Esophagus squamous epithelium (tissue), 5 donors: ENCODE measurements around the gene C19orf81. TPM values are rescaled to one million over a fixed set of nuclear protein-coding genes. Genes with fewer than 3 reads are reported as not detected.

Source experiments
- DNase-seq: peaks from one replicate; lab custom pipeline; 2025; lab: John Stamatoyannopoulos, UW
- H3K27ac ChIP-seq, 4 donors: fragments of 200-600 bp; sonication (generic); one replicate each; pipeline ENCODE4 v1.5.1; 2016 to 2019; ENCODE audit warnings: mild to moderate bottlenecking in 1 of 4
- H3K27me3 ChIP-seq, 4 donors: fragments of 200-600 bp; sonication (generic); 1 replicate in 3 of 4; 2 replicates in 1 of 4; pipeline versions ENCODE4 v1.5.1 to v1.6.0; 2017 to 2021; ENCODE audit warnings: antibody characterized with exemption in 1 of 4
- H3K36me3 ChIP-seq, 3 donors: fragments of 200-600 bp; sonication (generic); one replicate each; pipeline ENCODE4 v1.5.1; 2016 to 2019
- H3K4me1 ChIP-seq, 3 donors: fragments of 200-600 bp; sonication (generic); one replicate each; pipeline ENCODE4 v1.5.1; 2017 to 2019
- H3K4me3 ChIP-seq, 4 donors: fragments of 200-600 bp; sonication (generic); 1 replicate in 3 of 4; 2 replicates in 1 of 4; pipeline ENCODE4 v1.5.1; 2016 to 2019; ENCODE audit warnings: mild to moderate bottlenecking in 2 of 4, moderate library complexity in 1 of 4
- H3K9me3 ChIP-seq, 3 donors: fragments of 200-600 bp; sonication (generic); one replicate each; pipeline ENCODE4 v1.5.1; 2016 to 2019
- POLR2A ChIP-seq, 4 donors: fragments of 450-650 bp; IDR thresholded peaks; one replicate each; pipeline ENCODE4 v1.6.1; 2017; ENCODE audit warnings: antibody characterized with exemption in 4 of 4, mild to moderate bottlenecking in 4 of 4, moderate library complexity in 3 of 4
- WGBS, 2 donors: methylation state at CpG; one replicate each; pipeline ENCODE4 v1.1.5; 2018; 5-methylcytosine and 5-hydroxymethylcytosine counted together
- intact Hi-C: fragments of 100-400 bp; cut with DNase I; formaldehyde crosslinking; loops from one replicate; pipeline ENCODE4 v1.15.0; 2022
- total RNA-seq, 4 donors: library from RNA; depleted of rRNA; stranded (reverse); fragments of >200 nt; gene quantifications; one replicate each; pipeline ENCODE4 v1.1.0, GENCODE V29; 2016
- TF ChIP-seq, protein P1 (sequence below), 6 experiments: fragments of 450-650 bp in 4 of 6; fragments of 200-600 bp in 2 of 6; sonication (generic) in 2 of 6; IDR thresholded peaks; one replicate each; pipeline ENCODE4 v1.5.1; 2016 to 2019; ENCODE audit warnings: antibody characterized with exemption in 6 of 6, mild to moderate bottlenecking in 4 of 6, moderate library complexity in 4 of 6
- donor health status: DM: yes; HTN: yes; CAD: no.

The C19orf81 gene
- total RNA-seq, 4 donors from 2014 or later: not detected

GRCh38 chr19:50706387-50706786 lies 57.1 kb downstream of the C19orf81 start:
- Histone ChIP-seq H3K27me3 (peaks cover 0 to 79% (median 0%) of the 10 kb centered on the region in 4 donors), H3K4me1 (no peaks in the 10 kb centered on the region), H3K36me3 (no peaks in the 10 kb centered on the region), H3K27ac (no peak overlapping the region), H3K4me3 (no peak overlapping the region), H3K9me3 (no peaks in the 10 kb centered on the region)
- 54 to 59% methylated on average over 5 of the region's 5 CpGs for WGBS, 2 donors
- intact Hi-C loops: no loop called here
- TF ChIP-seq, protein P1, sequence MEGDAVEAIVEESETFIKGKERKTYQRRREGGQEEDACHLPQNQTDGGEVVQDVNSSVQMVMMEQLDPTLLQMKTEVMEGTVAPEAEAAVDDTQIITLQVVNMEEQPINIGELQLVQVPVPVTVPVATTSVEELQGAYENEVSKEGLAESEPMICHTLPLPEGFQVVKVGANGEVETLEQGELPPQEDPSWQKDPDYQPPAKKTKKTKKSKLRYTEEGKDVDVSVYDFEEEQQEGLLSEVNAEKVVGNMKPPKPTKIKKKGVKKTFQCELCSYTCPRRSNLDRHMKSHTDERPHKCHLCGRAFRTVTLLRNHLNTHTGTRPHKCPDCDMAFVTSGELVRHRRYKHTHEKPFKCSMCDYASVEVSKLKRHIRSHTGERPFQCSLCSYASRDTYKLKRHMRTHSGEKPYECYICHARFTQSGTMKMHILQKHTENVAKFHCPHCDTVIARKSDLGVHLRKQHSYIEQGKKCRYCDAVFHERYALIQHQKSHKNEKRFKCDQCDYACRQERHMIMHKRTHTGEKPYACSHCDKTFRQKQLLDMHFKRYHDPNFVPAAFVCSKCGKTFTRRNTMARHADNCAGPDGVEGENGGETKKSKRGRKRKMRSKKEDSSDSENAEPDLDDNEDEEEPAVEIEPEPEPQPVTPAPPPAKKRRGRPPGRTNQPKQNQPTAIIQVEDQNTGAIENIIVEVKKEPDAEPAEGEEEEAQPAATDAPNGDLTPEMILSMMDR (IDR thresholded peaks at IDR 0.05): no peak
- TF ChIP-seq POLR2A (IDR thresholded peaks at IDR 0.05): no peak
- no peak for DNase-seq

- DNase-seq: no peak
- TF ChIP-seq POLR2A (IDR thresholded peaks at IDR 0.05): no peak
- Histone ChIP-seq H3K4me3 (no peak overlapping the region), H3K27ac (no peak overlapping the region), H3K27me3 (peaks cover 0 to 77% (median 0%) of the 10 kb centered on the region in 4 donors), H3K36me3 (no peaks in the 10 kb centered on the region), H3K4me1 (no peaks in the 10 kb centered on the region), H3K9me3 (no peaks in the 10 kb centered on the region)
- intact Hi-C loops: no loop called here
- WGBS, 2 donors: 43 to 51% methylated on average over 6 to 9 of the region's 12 CpGs
Observed at GRCh38 chr19:50708179-50708879, 59.1 kb downstream of the C19orf81 start.

Other genes starting within 250 kb of the C19orf81 start
- gene SPIB, start 230.5 kb upstream of the C19orf81 start, total RNA-seq: under 1 TPM in 1 of 4 donors, not detected in 3; 0.32 TPM
- under 1 TPM in 1 of 4 donors, not detected in 3; 0.19 TPM for gene MYBPC2, start 216.6 kb upstream of the C19orf81 start, total RNA-seq
- 10 to 100 TPM; 50.2 to 76.1 (median 59.7) TPM for gene EMC10, start 172.9 kb upstream of the C19orf81 start, total RNA-seq
- gene GARIN5A, start 172.6 kb upstream of the C19orf81 start, total RNA-seq: 1 to 10 TPM in 3 of 4 donors, under 1 TPM in 1; 0.53 to 2.0 (median 1.5) TPM
- gene JOSD2, start 138.3 kb upstream of the C19orf81 start, total RNA-seq: 10 to 100 TPM; 26.3 to 45.1 (median 34.9) TPM
- not detected for gene ASPDH, start 135.5 kb upstream of the C19orf81 start, total RNA-seq
- gene LRRC4B, start 81.0 kb upstream of the C19orf81 start, total RNA-seq: 1 to 10 TPM in 1 of 4 donors, under 1 TPM in 3; 0.18 to 1.5 (median 0.44) TPM
- gene SYT3, start 9.6 kb upstream of the C19orf81 start, total RNA-seq: 1 to 10 TPM in 1 of 4 donors, under 1 TPM in 1, not detected in 2; 0.53 to 2.2 TPM
- under 1 TPM in 1 of 4 donors, not detected in 3; 0.06 TPM for gene SHANK1, start 70.4 kb downstream of the C19orf81 start, total RNA-seq
- 10 to 100 TPM in 1 of 4 donors, 1 to 10 TPM in 2, under 1 TPM in 1; 0.80 to 11.1 (median 3.9) TPM for gene CLEC11A, start 73.9 kb downstream of the C19orf81 start, total RNA-seq
- gene GPR32, start 121.0 kb downstream of the C19orf81 start, total RNA-seq: not detected
- not detected for gene ACP4, start 141.0 kb downstream of the C19orf81 start, total RNA-seq
- not detected for gene KLK1, start 174.3 kb downstream of the C19orf81 start, total RNA-seq
- gene KLK15, start 184.1 kb downstream of the C19orf81 start, total RNA-seq: not detected
- not detected for gene KLK3, start 205.5 kb downstream of the C19orf81 start, total RNA-seq
- not detected for gene KLK2, start 224.0 kb downstream of the C19orf81 start, total RNA-seq